ENCODE results near the gene RASAL2. TPM values are rescaled to one million over a fixed set of nuclear protein-coding genes. Genes with fewer than 3 reads are reported as not detected.

RASAL2 gene
- total RNA-seq, 4 donors from 2014 or later, result 19.7 to 36.7 (median 27.4) TPM

DNA sequence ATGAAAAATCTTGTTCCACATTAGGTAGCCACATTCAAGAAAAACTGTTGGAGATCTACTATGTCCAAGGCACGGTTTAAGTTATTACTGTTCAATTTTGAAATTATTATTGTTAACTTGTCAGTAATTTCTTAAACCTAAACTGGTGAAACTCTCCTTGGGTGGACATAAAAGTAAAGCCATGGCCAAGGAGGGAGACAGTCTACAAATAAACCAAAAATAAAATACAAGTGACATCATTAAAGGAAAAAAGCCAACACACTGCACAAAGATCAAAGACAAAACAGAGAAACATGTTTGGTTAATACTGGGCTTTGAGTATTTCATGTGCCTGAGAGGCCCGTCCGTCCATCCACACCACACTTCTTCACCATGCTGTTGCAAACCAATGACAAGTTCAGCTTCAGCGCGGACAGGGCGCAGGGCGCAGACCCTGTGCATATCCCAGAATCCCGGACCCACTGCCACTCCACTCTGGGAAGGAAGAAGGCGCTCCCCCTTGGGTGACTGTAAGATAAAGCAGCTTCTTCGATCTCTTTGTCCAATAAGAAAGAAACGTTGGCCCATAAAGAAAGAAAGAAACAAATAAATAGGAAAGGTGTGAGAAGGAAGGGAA is 918 bp upstream of the RASAL2 start:
- TF ChIP-seq, protein P1, sequence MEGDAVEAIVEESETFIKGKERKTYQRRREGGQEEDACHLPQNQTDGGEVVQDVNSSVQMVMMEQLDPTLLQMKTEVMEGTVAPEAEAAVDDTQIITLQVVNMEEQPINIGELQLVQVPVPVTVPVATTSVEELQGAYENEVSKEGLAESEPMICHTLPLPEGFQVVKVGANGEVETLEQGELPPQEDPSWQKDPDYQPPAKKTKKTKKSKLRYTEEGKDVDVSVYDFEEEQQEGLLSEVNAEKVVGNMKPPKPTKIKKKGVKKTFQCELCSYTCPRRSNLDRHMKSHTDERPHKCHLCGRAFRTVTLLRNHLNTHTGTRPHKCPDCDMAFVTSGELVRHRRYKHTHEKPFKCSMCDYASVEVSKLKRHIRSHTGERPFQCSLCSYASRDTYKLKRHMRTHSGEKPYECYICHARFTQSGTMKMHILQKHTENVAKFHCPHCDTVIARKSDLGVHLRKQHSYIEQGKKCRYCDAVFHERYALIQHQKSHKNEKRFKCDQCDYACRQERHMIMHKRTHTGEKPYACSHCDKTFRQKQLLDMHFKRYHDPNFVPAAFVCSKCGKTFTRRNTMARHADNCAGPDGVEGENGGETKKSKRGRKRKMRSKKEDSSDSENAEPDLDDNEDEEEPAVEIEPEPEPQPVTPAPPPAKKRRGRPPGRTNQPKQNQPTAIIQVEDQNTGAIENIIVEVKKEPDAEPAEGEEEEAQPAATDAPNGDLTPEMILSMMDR (IDR thresholded peaks at IDR 0.05; ENCODE audit: low read depth), result no peak

DNA sequence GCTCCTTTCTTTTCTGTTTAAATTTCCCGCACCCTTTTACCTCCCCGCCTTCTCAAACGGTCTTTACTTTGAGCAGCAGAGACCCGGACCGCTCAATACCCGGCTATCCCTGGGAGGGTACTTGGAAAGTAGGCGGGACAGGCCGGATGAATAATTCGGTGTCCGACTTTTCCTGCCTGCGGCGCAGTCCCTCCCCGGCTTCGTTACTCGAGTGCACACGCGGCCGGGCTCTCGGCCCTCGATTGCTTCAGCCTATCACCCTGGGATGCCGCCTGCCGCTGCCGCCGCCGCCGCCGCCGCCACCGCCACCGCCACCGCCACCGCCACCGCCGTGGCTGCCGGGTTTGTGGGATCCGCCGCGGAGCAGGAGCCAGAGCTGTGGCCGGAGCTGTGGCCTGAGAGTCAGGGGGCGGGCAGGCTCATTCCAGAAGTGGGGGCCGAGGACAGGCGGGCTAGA is 382 bp upstream of the RASAL2 start:
- TF ChIP-seq, protein P1 (IDR thresholded peaks at IDR 0.05; ENCODE audit: low read depth), result no peak

DNA sequence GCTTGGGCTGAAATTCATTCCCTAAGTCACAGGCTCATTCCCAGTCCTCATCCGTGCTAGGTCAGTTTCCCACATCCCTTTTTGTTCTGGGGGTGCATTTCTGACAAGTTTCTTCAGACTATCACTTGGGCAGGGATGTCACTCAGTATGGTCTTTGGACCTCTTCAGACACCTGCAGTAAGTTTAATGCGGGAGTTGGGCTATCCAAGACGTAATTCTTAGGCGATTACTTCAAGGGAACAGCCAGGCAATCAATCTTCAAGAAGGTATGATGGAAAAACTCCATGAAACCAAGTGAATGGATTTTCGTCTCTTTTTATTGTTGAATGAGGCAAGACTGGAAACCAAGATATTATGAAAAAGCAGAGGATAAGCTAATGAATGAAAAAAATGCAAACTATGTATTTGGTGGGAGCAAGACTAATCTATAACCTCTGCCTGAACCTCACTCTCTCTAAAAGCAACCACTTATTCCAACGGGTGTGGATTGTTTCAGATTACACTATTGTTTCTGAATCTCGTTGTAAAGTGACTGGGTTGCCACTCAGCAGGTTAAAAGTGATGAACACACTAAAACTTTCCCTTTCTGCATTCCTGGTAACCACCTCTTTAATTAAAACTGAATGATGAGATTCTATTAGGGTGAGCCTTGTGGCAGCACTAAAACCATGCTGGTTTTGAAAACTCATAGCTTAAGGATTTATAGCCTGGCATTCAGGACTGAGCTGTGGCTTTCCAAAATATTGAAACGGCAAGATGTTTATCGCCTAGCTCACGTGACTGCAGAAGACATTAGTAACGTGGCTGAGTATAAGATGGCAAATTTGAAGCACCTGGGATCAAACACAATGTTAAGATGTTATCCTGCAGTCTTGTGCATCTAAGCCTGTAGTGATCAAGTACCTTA is 1.1 kb downstream of the RASAL2 start:
- TF ChIP-seq, protein P1 (IDR thresholded peaks at IDR 0.05; ENCODE audit: low read depth), result no peak

DNA sequence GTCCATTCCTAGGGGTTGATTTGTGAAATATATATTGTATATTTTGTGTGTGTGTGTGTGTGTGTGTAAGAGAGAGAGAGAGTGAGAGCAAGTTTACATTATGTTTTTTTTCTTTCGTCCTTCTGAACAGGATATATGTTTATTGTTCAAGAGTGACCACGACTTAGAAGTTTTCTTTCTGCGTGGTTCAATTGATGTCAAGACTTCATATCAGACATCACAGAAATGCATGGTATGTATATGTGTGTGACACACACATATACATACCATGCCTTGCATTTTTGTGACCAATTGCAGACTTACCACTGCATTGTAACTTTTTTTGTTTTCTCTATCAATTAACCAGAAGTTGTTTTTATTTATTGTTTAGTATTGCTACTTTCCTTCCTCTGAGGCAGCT is 2.5 kb downstream of the RASAL2 start:
- TF ChIP-seq, protein P1 (IDR thresholded peaks at IDR 0.05; ENCODE audit: low read depth), result no peak

DNA sequence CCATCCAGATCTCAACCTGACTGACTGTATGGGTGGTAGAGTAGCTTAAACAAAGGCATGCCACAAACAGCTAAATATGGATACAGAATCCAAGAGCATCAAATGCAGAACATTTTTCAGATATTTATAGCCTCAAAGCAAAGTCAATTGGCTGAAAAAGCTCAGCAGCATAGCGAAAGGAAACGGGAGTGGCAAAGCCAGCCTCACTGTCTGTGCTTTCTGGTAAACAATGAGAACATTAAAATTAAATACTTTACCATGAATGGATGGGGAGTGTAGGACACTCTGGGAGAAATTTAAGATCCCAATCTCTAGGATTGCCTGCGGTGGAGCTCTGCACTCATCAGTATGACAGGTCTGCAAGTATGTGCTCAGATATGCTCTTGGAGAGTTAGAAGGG is 4.4 kb downstream of the RASAL2 start:
- TF ChIP-seq, protein P1 (IDR thresholded peaks at IDR 0.05; ENCODE audit: low read depth), result no peak

DNA sequence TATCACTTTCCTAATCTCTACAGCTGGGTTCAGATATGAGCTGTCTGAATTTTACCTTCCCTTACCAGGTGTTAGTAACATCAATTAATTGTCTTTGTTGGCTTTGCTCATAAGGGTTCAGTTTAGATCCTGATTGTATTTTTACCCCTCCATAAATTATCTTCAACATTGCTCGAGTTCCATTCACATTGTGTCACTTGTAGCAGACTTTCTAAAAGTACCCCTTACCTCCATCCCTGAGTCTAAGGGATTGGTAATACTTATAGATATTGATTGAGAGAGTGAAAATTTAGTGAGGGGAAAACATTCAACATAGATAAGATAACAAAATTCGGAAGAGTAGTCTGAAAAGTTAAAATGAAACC is 7.3 kb downstream of the RASAL2 start:
- TF ChIP-seq, protein P1 (IDR thresholded peaks at IDR 0.05; ENCODE audit: low read depth), result no peak

DNA sequence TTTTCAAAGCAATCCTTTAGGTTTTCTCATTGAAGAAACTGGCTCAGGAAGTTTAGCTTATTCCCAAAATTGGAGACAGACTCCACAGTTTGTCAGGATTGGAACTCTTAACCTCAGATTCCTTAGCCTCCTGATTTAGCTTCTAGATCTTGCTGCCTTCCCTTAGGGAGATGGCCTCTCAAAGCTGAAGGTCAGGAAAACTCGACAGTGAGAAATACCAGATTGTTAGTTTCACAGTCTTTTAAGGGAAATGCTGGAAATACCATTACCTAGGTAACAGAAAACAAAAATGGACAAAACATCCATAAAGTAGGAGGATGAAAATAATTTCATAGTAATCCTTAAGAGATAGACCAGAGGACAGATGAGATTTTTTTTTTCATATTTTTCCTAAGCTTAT is 7.8 kb downstream of the RASAL2 start:
- TF ChIP-seq, protein P1 (IDR thresholded peaks at IDR 0.05; ENCODE audit: low read depth), result no peak

Data from subcutaneous adipose tissue (tissue), 4 donors.